ENCODE data around the gene FLT4.

GRCh38 chr5:180618829-180619562 lies 30.4 kb downstream of the FLT4 start:
- TF ChIP-seq CTCF (IDR thresholded peaks at IDR 0.05; ENCODE audit: low read length), result no peak
- no peak for TF ChIP-seq EZH2 (IDR thresholded peaks at IDR 0.05; ENCODE audit: borderline replicate concordance, low read length)
